Measurements from ENCODE around the gene EHD1. TPM values are rescaled to one million over a fixed set of nuclear protein-coding genes. Genes with fewer than 3 reads are reported as not detected.
A peak's percentile ranks its signal among the peaks of the same experiment; 100 is the strongest.
"Not testable (repeated sequence)": the region's sequence is repeated elsewhere in the genome, so short reads cannot be mapped to it uniquely, and the experiment has no call there.

EHD1 gene
- total and polyA plus RNA-seq, 9 of the 15 experiments (the other 6 are each of a cell fraction or from before 2014, with no cell fraction given): 0.46 to 65.0 (median 16.4) TPM

GRCh38 chr11:64845776-64846129, 32.7 kb downstream of the EHD1 start:
- H3K27me3 ChIP-seq (ENCODE audit: control insufficient read depth in 2 of 2, insufficient read depth in 2 of 2, low read length in 2 of 2); H3K9me3 ChIP-seq (replicated peaks; ENCODE audit: control insufficient read depth, insufficient read depth, low read depth, low read length); H3K9ac ChIP-seq (ENCODE audit: insufficient read depth in 1 of 2, low read depth in 2 of 2, low read length in 2 of 2); H3K9me1 ChIP-seq (ENCODE audit: control insufficient read depth, insufficient read depth, low read length); H2AFZ ChIP-seq (ENCODE audit: low read depth, low read length); H3K27ac ChIP-seq (ENCODE audit: extremely low read depth, low read depth, low read length); DNase-seq (ENCODE audit: extremely low read depth in 1 of 4, low spot score in 3 of 4); FAIRE-seq; H4K20me1 ChIP-seq (replicated peaks; ENCODE audit: control insufficient read depth, insufficient read depth, low read length); H3K4me2 ChIP-seq (ENCODE audit: insufficient read depth, low read length); H3K36me3 ChIP-seq (ENCODE audit: control insufficient read depth, insufficient read depth, low read length); H3K4me3 ChIP-seq; BruUV-seq (replicated peaks); ATAC-seq: not testable (repeated sequence)
- WGBS (ENCODE audit: insufficient coverage, low coverage, missing lambda C conversion rate): 89% methylated on average over 7 of the region's 8 CpGs
- in situ Hi-C loops (cut with MboI) (loop anchor here (5.0 kb wide), 2 partner anchors 47 to 152 kb away; partner anchors contain the start of gene BATF2), intact Hi-C loops (cut with micrococcal nuclease) (loop anchor here (5.0 to 10.0 kb wide), 2 partner anchors 267 to 409 kb away; partner anchors contain the start of gene TM7SF2)
- POLR2A ChIA-PET: interaction anchor here (0.6 to 4.4 kb wide), 8 partner anchors 10 to 272 kb away, joined by 3 to 26 read pairs (median 4); partner anchors contain the start of genes EHD1 and ZNHIT2
- peak; percentile 36; the same call in 1 of the 2 replicates for TF ChIP-seq BCOR (IDR thresholded peaks at IDR 0.05)
- TF ChIP-seq KDM1A (IDR thresholded peaks at IDR 0.05): peak in 1 of 2 experiments; percentile 12; a peak in 1 of 4 replicates
- TF ChIP-seq CEBPB (tag; IDR thresholded peaks at IDR 0.05): 0 out of 2 replicates have a peak, but pooled peaks have one; percentile 4
- Histone ChIP-seq H3K4me1 (replicated peaks in 1 of 2; ENCODE audit: control insufficient read depth in 2 of 2, insufficient read depth in 2 of 2, low read length in 2 of 2) (peaks cover 46 to 77% of the 10 kb centered on the region in 2 experiments), H3K79me2 (ENCODE audit: control insufficient read depth, insufficient read depth, low read length) (peaks cover 23% of the 10 kb centered on the region; the same call in 2 of the 3 replicates)
- CTCF ChIA-PET (ENCODE audit: low intra/inter-chr PET ratio): interaction anchor here (1.1 to 3.7 kb wide), 2 partner anchors 48 to 169 kb away, joined by 6 to 39 read pairs; partner anchors contain the start of gene ARL2

GRCh38 chr11:64845129-64845775, 33.2 kb downstream of the EHD1 start:
- Histone ChIP-seq H3K79me2 (ENCODE audit: control insufficient read depth, insufficient read depth, low read length) (peaks cover 23% of the 10 kb centered on the region; the same call in 2 of the 3 replicates), H2AFZ (ENCODE audit: low read depth, low read length) (peak overlapping the region; percentile 91), H3K4me1 (replicated peaks in 1 of 2; ENCODE audit: control insufficient read depth in 2 of 2, insufficient read depth in 2 of 2, low read length in 2 of 2) (peaks cover 45 to 75% of the 10 kb centered on the region in 2 experiments), H3K9me3 (replicated peaks; ENCODE audit: control insufficient read depth, insufficient read depth, low read depth, low read length) (no peaks in the 10 kb centered on the region), H3K36me3 (ENCODE audit: control insufficient read depth, insufficient read depth, low read length) (no peaks in the 10 kb centered on the region), H3K4me3 (peak overlapping the region; percentile 56), H3K27me3 (ENCODE audit: control insufficient read depth in 2 of 2, insufficient read depth in 2 of 2, low read length in 2 of 2) (no peaks in the 10 kb centered on the region; a peak in 1 of 5 replicates), H3K9ac (ENCODE audit: insufficient read depth in 1 of 2, low read depth in 2 of 2, low read length in 2 of 2) (peak overlapping the region; percentile 70 to 92; a peak in 3 of 4 replicates), H4K20me1 (replicated peaks; ENCODE audit: control insufficient read depth, insufficient read depth, low read length) (no peaks in the 10 kb centered on the region), H3K27ac (ENCODE audit: extremely low read depth, low read depth, low read length) (peak overlapping the region; percentile 86), H3K9me1 (ENCODE audit: control insufficient read depth, insufficient read depth, low read length) (no peaks in the 10 kb centered on the region), H3K4me2 (ENCODE audit: insufficient read depth, low read length) (peak overlapping the region; percentile 99)
- ChIA-PET POLR2A (interaction anchor here (0.6 to 4.4 kb wide), 7 partner anchors 10 to 272 kb away, joined by 3 to 26 read pairs (median 4); partner anchors contain the start of genes EHD1 and ZNHIT2), CTCF (ENCODE audit: low intra/inter-chr PET ratio) (interaction anchor here (1.2 to 1.3 kb wide), 2 partner anchors 58 to 168 kb away, joined by 6 to 9 read pairs; partner anchors contain the start of gene ARL2)
- DNase-seq (ENCODE audit: extremely low read depth in 1 of 4, low spot score in 3 of 4) (peak in 2 of 4 experiments; percentile 49), FAIRE-seq (peak; percentile 81), ATAC-seq (peak; percentile 1; the same call in 1 of the 3 replicates)
- 9% methylated on average over 7 of the region's 9 CpGs for WGBS (ENCODE audit: insufficient coverage, low coverage, missing lambda C conversion rate)
- in situ Hi-C loops (cut with MboI) (loop anchor here (5.0 kb wide), 2 partner anchors 47 to 152 kb away; partner anchors contain the start of gene BATF2), intact Hi-C loops (cut with micrococcal nuclease) (loop anchor here (5.0 to 10.0 kb wide), 2 partner anchors 267 to 410 kb away; partner anchors contain the start of gene TM7SF2)
- BruUV-seq (replicated peaks): TSS peak; percentile 62
- TF ChIP-seq GABPB1 (CRISPR knock-in tag; IDR thresholded peaks at IDR 0.05): peak; percentile 63
- TF ChIP-seq ZNF583 (CRISPR knock-in tag; IDR thresholded peaks at IDR 0.05): no peak
- TF ChIP-seq PHB (CRISPR knock-in tag; IDR thresholded peaks at IDR 0.05): no peak
- TF ChIP-seq ZC3H4 (CRISPR knock-in tag; IDR thresholded peaks at IDR 0.05; ENCODE audit: borderline replicate concordance): no peak
- TF ChIP-seq E2F1 (CRISPR knock-in tag; IDR thresholded peaks at IDR 0.05): no peak
- TF ChIP-seq ZNF436 (CRISPR knock-in tag; IDR thresholded peaks at IDR 0.05): no peak
- no peak for TF ChIP-seq ZNF740 (CRISPR knock-in tag; IDR thresholded peaks at IDR 0.05)
- TF ChIP-seq ZNF740 (tag; IDR thresholded peaks at IDR 0.05): peak in 1 of 2 experiments; percentile 17; a peak in 1 of 4 replicates
- TF ChIP-seq ZNF324 (CRISPR knock-in tag; IDR thresholded peaks at IDR 0.05): no peak
- TF ChIP-seq ZSCAN32 (CRISPR knock-in tag; IDR thresholded peaks at IDR 0.05): no peak

Measured in K562 (cell line).